Pancreas (tissue), 10 donors: ENCODE measurements around the gene ASCC3. TPM values are rescaled to one million over a fixed set of nuclear protein-coding genes. Genes with fewer than 3 reads are reported as not detected.

ENCODE experiments used
- ATAC-seq, 4 donors: fragments of 200-7000 bp; cut with Tn5 transposase; one replicate each; pipeline versions ENCODE4 v1.8.0 to v1.9.1; 2020; ENCODE audit warnings: mild to moderate bottlenecking in 4 of 4, moderate library complexity in 4 of 4
- DNase-seq, 6 donors: peaks; one replicate each; pipeline ENCODE4 v3.0.0-alpha.2; 2020
- FAIRE-seq: peaks from 2 replicates; lab custom pipeline; 2012; peaks lifted over from hg19 to GRCh38; lab: Jason Lieb, UNC
- H3K27ac ChIP-seq, 4 donors: fragments of 200-600 bp; sonication (generic); 1 replicate in 3 of 4; 2 replicates in 1 of 4; pipeline versions ENCODE4 v1.5.0 to v1.8.0; 2020
- H3K27me3 ChIP-seq, 4 donors: fragments of 200-600 bp; one replicate each; pipeline ENCODE4 v1.8.0; 2021
- H3K36me3 ChIP-seq, 3 donors: fragments of 200-600 bp; sonication (generic) in 1 of 3; one replicate each; pipeline versions ENCODE4 v1.5.0 to v1.8.0; 2020 to 2021
- H3K4me1 ChIP-seq, 3 donors: fragments of 200-600 bp; one replicate each; pipeline ENCODE4 v1.8.0; 2021
- H3K4me3 ChIP-seq, 4 donors: fragments of 200-600 bp; sonication (generic) in 2 of 4; one replicate each; pipeline versions ENCODE4 v1.5.0 to v1.8.0; 2020 to 2021
- H3K9me3 ChIP-seq, 4 donors: fragments of 200-600 bp; one replicate each; pipeline ENCODE4 v1.8.0; 2021
- CTCF ChIP-seq, 4 donors: fragments of 200-600 bp; sonication (generic) in 3 of 4; IDR thresholded peaks; one replicate each; pipeline versions ENCODE4 v1.5.0 to v1.8.0; 2021; ENCODE audit warnings: antibody characterized with exemption in 4 of 4
- WGBS, 2 donors: extraction: QIAGEN DNeasy Blood & Tissue Kit; methylation state at CpG; one replicate each; pipeline ENCODE4 v1.1.7; 2013; 5-methylcytosine and 5-hydroxymethylcytosine counted together
- intact Hi-C, 3 donors: fragments of 100-400 bp; cut with DNase I; formaldehyde crosslinking; loops; one replicate each; pipeline versions ENCODE4 v1.11.1 to v1.14.2; 2022
- polyA plus RNA-seq, 2 donors: library from polyadenylated mRNA; stranded (reverse); fragments of 200-250 nt; gene quantifications; one replicate each; pipeline ENCODE4 v1.2.3, GENCODE V29; 2013
- total RNA-seq, 6 donors: library from RNA; stranded (reverse); fragmentation: NEBNext Ultra II Directional in 4 of 6; extraction: Animal tissue kit (Norgen Biotek cat#: 25700) in 4 of 6; gene quantifications; one replicate each; pipeline versions ENCODE4 v1.2.1 to v1.2.4, GENCODE V29; 2021 to 2023
- donor health status: healthy with polysubstance abuse.
- donor health status: DM: no; HTN: no; CAD: no; lungs with moderate emphysema.
- donor health status: DM: no; HTN: no; CAD: no.
- donor health status: control.
- donor health status: control.
- donor health status: Bipolar disorder and iron deficiency.
- donor health status: DM: yes; HTN: yes; CAD: no.
- donor health status: DM: no; HTN: no; CAD: no.
- donor health status: DM: no; HTN: no; CAD: no.
- donor health status: DM: yes; HTN: yes; CAD: no.

ASCC3 gene
- total and polyA plus RNA-seq, 8 donors: 4.4 to 20.3 (median 13.4) TPM

- no peak overlapping the region for H3K27ac ChIP-seq
- no peaks in the 10 kb centered on the region for H3K36me3 ChIP-seq
- no peaks in the 10 kb centered on the region for H3K9me3 ChIP-seq
- no peak for ATAC-seq
- intact Hi-C loops: no loop called here
- WGBS, 2 donors: 97 to 98% methylated on average over 2 of the region's 2 CpGs
- no peak overlapping the region for H3K4me3 ChIP-seq
- H3K4me1 ChIP-seq: peaks cover 0 to 10% (median 8%) of the 10 kb centered on the region in 3 donors
- TF ChIP-seq CTCF (IDR thresholded peaks at IDR 0.05): no peak
- no peak for DNase-seq
- no peak for FAIRE-seq
- H3K27me3 ChIP-seq: no peaks in the 10 kb centered on the region
These were observed 211.1 kb downstream of the ASCC3 start for GRCh38 chr6:100670056-100670455.

GRCh38 chr6:100665041-100665380 is 216.1 kb downstream of the ASCC3 start:
- intact Hi-C loops: loop anchor here in 2 of 3 donors (10.0 kb wide), 1 partner anchor 550 kb away; no protein-coding TSS in a partner anchor
- Histone ChIP-seq H3K36me3 (no peaks in the 10 kb centered on the region), H3K4me3 (no peak overlapping the region), H3K27ac (no peak overlapping the region), H3K9me3 (no peaks in the 10 kb centered on the region), H3K27me3 (no peaks in the 10 kb centered on the region), H3K4me1 (peaks cover 0 to 10% (median 8%) of the 10 kb centered on the region in 3 donors)
- FAIRE-seq (no peak), ATAC-seq (peak in 1 of 4 donors; percentile 21), DNase-seq (no peak)
- WGBS, 2 donors: 41 to 59% methylated on average over 1 of the region's 1 CpG
- TF ChIP-seq CTCF (IDR thresholded peaks at IDR 0.05): no peak

GRCh38 chr6:100664274-100665040 is 216.7 kb downstream of the ASCC3 start:
- intact Hi-C loops: loop anchor here in 2 of 3 donors (10.0 kb wide), 1 partner anchor 550 kb away; no protein-coding TSS in a partner anchor
- Histone ChIP-seq H3K27me3 (no peaks in the 10 kb centered on the region), H3K9me3 (no peaks in the 10 kb centered on the region), H3K36me3 (no peaks in the 10 kb centered on the region), H3K4me3 (no peak overlapping the region), H3K4me1 (peaks cover 0 to 10% (median 8%) of the 10 kb centered on the region in 3 donors), H3K27ac (no peak overlapping the region)
- ATAC-seq: peak in 3 of 4 donors; percentile 60 to 80 (median 76)
- FAIRE-seq: peak; percentile 97
- peak in 3 of 4 donors; percentile 49 to 61 (median 56) for TF ChIP-seq CTCF (IDR thresholded peaks at IDR 0.05)
- DNase-seq: no peak

GRCh38 chr6:100663219-100663863 is 217.8 kb downstream of the ASCC3 start:
- FAIRE-seq: no peak
- 71 to 83% methylated on average over 5 of the region's 5 CpGs for WGBS, 2 donors
- H3K36me3 ChIP-seq: no peaks in the 10 kb centered on the region
- no peaks in the 10 kb centered on the region for H3K9me3 ChIP-seq
- H3K27me3 ChIP-seq: no peaks in the 10 kb centered on the region
- H3K27ac ChIP-seq: no peak overlapping the region
- no peak for DNase-seq
- H3K4me3 ChIP-seq: no peak overlapping the region
- peaks cover 0 to 7% (median 4%) of the 10 kb centered on the region in 3 donors for H3K4me1 ChIP-seq
- TF ChIP-seq CTCF (IDR thresholded peaks at IDR 0.05): no peak
- no peak for ATAC-seq
- intact Hi-C loops: loop anchor here in 2 of 3 donors (10.0 kb wide), 1 partner anchor 549 kb away; no protein-coding TSS in a partner anchor
